Globus pallidus (tissue), 1 donor: Measurements from ENCODE around the gene PRRT1.
A peak's percentile ranks its signal among the peaks of the same experiment; 100 is the strongest.
"Not testable (repeated sequence)": the region's sequence is repeated elsewhere in the genome, so short reads cannot be mapped to it uniquely, and the experiment has no call there.

Experiments used
- DNase-seq: peaks from one replicate; pipeline ENCODE4 v3.0.0-alpha.2; 2015; ENCODE audit warnings: low spot score

Gene PRRT1

GRCh38 chr6:32187725-32188380 is 36.1 kb upstream of the PRRT1 start:
- not testable (repeated sequence) for DNase-seq

GRCh38 chr6:32187009-32187709 is 35.4 kb upstream of the PRRT1 start:
- DNase-seq = no peak

- DNase-seq = not testable (repeated sequence)
These were observed 34.6 kb upstream of the PRRT1 start for GRCh38 chr6:32186151-32186840.

- DNase-seq = not testable (repeated sequence)
These were observed 34.0 kb upstream of the PRRT1 start for GRCh38 chr6:32185681-32186131.

- no peak for DNase-seq
These were observed 32.4 kb upstream of the PRRT1 start, which contains the start of gene AGER for GRCh38 chr6:32184084-32184640. AGER (minus strand) TSS chr6:32184253; CDS start chr6:32184222, 31 bp downstream.

GRCh38 chr6:32183483-32184083 is 31.8 kb upstream of the PRRT1 start:
- DNase-seq = no peak

- no peak for DNase-seq
These were observed 31.3 kb upstream of the PRRT1 start for GRCh38 chr6:32183030-32183429.

- DNase-seq = no peak
These were observed 30.8 kb upstream of the PRRT1 start for GRCh38 chr6:32182555-32182981.

GRCh38 chr6:32181915-32182529 is 30.3 kb upstream of the PRRT1 start:
- no peak for DNase-seq

- no peak for DNase-seq
These were observed 29.5 kb upstream of the PRRT1 start for GRCh38 chr6:32181148-32181702.

- no peak for DNase-seq
These were observed 28.1 kb upstream of the PRRT1 start for GRCh38 chr6:32179766-32180405.

GRCh38 chr6:32178547-32179440 is 27.1 kb upstream of the PRRT1 start:
- DNase-seq = no peak

- DNase-seq = peak; percentile 100
These were observed 26.2 kb upstream of the PRRT1 start, which contains the start of gene RNF5 for GRCh38 chr6:32177788-32178546. RNF5 (plus strand) TSS chr6:32178405; CDS start chr6:32178512, 107 bp downstream.

- no peak for DNase-seq
These were observed 25.5 kb upstream of the PRRT1 start for GRCh38 chr6:32177183-32177787.

- DNase-seq = peak; percentile 63
These were observed 24.9 kb upstream of the PRRT1 start for GRCh38 chr6:32176476-32177182.

GRCh38 chr6:32175711-32176475 is 24.2 kb upstream of the PRRT1 start, which contains the start of gene AGPAT1:
AGPAT1 (minus strand) TSS chr6:32176084; CDS start chr6:32171496, 4,588 bp downstream.
- peak; percentile 99 for DNase-seq

GRCh38 chr6:32175322-32175710 is 23.6 kb upstream of the PRRT1 start:
- no peak for DNase-seq
